Measurements from ENCODE around the gene DNASE1.
"Not testable (repeated sequence)": the region's sequence is repeated elsewhere in the genome, so short reads cannot be mapped to it uniquely, and the experiment has no call there.

The DNASE1 gene

DNA sequence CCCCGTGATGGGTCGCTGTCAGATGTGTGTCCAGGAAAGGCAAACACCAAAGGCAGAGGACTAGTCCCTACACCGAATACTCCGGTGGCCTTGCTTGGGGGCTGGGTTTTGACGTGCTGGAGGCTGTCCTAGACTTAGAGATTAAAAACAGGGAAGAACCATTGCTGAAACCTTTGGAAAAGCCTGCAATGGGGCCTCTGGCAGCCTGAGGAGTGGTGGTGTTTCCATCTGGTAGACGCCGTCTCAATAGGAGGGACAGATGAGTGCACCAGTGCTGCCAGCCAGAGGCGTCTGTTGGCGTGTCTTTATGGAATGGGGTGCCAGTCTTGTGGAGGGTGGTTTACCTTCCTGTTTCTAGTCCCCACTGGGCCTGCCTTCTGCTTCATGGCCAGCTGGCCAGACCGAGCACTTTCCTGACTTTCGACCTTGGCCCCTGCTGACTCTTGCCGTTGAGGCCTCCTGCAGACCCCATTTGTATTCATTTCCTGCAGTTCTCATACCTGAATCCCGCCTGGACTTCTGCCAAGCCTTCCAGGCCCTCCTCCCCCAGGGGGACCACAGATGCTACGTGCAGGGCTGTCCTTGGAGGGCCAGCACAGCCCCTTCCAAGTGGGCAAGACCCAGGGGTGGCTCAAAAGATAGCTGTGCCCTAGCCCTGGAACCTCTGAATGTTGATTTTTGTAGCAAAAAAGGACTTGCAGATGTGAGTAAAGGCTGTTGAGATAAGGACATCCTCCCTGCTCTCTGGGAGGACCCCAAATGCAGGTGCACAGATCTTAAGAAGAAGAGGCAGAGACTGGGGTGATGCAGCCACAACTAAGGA, 1.9 kb upstream of the DNASE1 start:
- Histone ChIP-seq H3K9me3 (ENCODE audit: control insufficient read depth in 1 of 2, low read length in 2 of 2) (no peaks in the 10 kb centered on the region), H3K9ac (ENCODE audit: low read depth in 1 of 2, low read length in 2 of 2) (no peak overlapping the region), H3K27me3 (ENCODE audit: control insufficient read depth in 1 of 2, insufficient read depth in 2 of 2, low read length in 2 of 2) (no peaks in the 10 kb centered on the region), H3K36me3 (ENCODE audit: control insufficient read depth in 1 of 2, insufficient read depth in 2 of 2, low read length in 2 of 2) (peaks cover 14 to 37% of the 10 kb centered on the region in 2 donors), H3K4me1 (ENCODE audit: control insufficient read depth in 1 of 2, insufficient read depth in 2 of 2, low read length in 2 of 2) (peaks cover 16 to 24% of the 10 kb centered on the region in 2 donors), H3K4me3 (ENCODE audit: low read depth in 1 of 2, low read length in 2 of 2) (no peak overlapping the region), H3K27ac (ENCODE audit: low read depth, low read length) (no peak overlapping the region)

DNA sequence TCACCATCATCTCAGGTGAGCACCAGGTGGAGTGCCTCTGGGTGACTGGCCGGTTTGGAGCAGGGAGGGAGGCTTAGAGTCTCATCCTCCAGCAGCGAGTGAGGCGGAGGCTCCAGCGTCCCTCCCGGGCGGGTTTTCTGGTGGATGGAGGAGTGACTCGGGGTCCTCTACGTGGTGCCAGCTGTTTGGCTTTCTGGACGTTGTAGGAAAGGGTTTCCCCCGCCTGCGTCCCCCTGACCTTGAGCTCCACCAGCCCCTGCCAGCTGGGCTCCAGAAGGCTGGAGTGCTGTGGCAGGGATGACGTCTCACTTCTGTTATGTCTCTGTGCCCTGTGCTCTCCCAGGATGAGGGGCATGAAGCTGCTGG, 522 bp downstream of the DNASE1 start:
- H3K4me3 ChIP-seq (ENCODE audit: low read depth in 1 of 2, low read length in 2 of 2): peak overlapping the region; percentile 75 to 78
- H3K27ac ChIP-seq (ENCODE audit: low read depth, low read length): peak overlapping the region; percentile 84
- H3K27me3 ChIP-seq (ENCODE audit: control insufficient read depth in 1 of 2, insufficient read depth in 2 of 2, low read length in 2 of 2): no peaks in the 10 kb centered on the region
- peak overlapping the region; percentile 90 to 91 for H3K9ac ChIP-seq (ENCODE audit: low read depth in 1 of 2, low read length in 2 of 2)
- no peaks in the 10 kb centered on the region for H3K9me3 ChIP-seq (ENCODE audit: control insufficient read depth in 1 of 2, low read length in 2 of 2)
- peaks cover 31 to 57% of the 10 kb centered on the region in 2 donors for H3K36me3 ChIP-seq (ENCODE audit: control insufficient read depth in 1 of 2, insufficient read depth in 2 of 2, low read length in 2 of 2)
- H3K4me1 ChIP-seq (ENCODE audit: control insufficient read depth in 1 of 2, insufficient read depth in 2 of 2, low read length in 2 of 2): peaks cover 17 to 28% of the 10 kb centered on the region in 2 donors

- Histone ChIP-seq H3K36me3 (ENCODE audit: control insufficient read depth in 1 of 2, insufficient read depth in 2 of 2, low read length in 2 of 2) (peaks cover 31 to 63% of the 10 kb centered on the region in 2 donors), H3K9ac (ENCODE audit: low read depth in 1 of 2, low read length in 2 of 2) (peak overlapping the region; percentile 90 to 91), H3K4me1 (ENCODE audit: control insufficient read depth in 1 of 2, insufficient read depth in 2 of 2, low read length in 2 of 2) (peaks cover 17 to 28% of the 10 kb centered on the region in 2 donors), H3K9me3 (ENCODE audit: control insufficient read depth in 1 of 2, low read length in 2 of 2) (no peaks in the 10 kb centered on the region), H3K4me3 (ENCODE audit: low read depth in 1 of 2, low read length in 2 of 2) (peak overlapping the region; percentile 75 to 78), H3K27me3 (ENCODE audit: control insufficient read depth in 1 of 2, insufficient read depth in 2 of 2, low read length in 2 of 2) (no peaks in the 10 kb centered on the region), H3K27ac (ENCODE audit: low read depth, low read length) (peak overlapping the region; percentile 84)
These were observed 1.1 kb downstream of the DNASE1 start for GRCh38 chr16:3655396-3656159.

DNA sequence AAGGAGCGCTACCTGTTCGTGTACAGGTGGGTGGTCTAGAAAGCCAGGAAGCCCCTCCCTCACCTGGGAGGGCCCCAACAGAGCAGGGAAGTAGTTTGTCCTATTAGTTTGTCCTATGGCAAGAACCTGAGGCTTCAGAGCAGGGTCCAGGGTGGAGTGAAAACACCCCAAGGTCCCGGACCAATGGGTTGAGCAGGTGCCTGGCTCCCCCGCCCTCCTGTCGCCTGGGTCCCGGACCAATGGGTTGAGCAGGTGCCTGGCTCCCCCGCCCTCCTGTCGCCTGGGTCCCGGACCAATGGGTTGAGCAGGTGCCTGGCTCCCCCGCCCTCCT, 1.6 kb downstream of the DNASE1 start:
- H3K9me3 ChIP-seq (ENCODE audit: control insufficient read depth in 1 of 2, low read length in 2 of 2); H3K27me3 ChIP-seq (ENCODE audit: control insufficient read depth in 1 of 2, insufficient read depth in 2 of 2, low read length in 2 of 2): not testable (repeated sequence)
- Histone ChIP-seq H3K4me1 (ENCODE audit: control insufficient read depth in 1 of 2, insufficient read depth in 2 of 2, low read length in 2 of 2) (peaks cover 17 to 28% of the 10 kb centered on the region in 2 donors), H3K27ac (ENCODE audit: low read depth, low read length) (peak overlapping the region; percentile 84), H3K4me3 (ENCODE audit: low read depth in 1 of 2, low read length in 2 of 2) (peak overlapping the region; percentile 75 to 78), H3K9ac (ENCODE audit: low read depth in 1 of 2, low read length in 2 of 2) (peak overlapping the region; percentile 90 to 91), H3K36me3 (ENCODE audit: control insufficient read depth in 1 of 2, insufficient read depth in 2 of 2, low read length in 2 of 2) (peaks cover 31 to 66% of the 10 kb centered on the region in 2 donors)

- Histone ChIP-seq H3K4me3 (ENCODE audit: low read depth in 1 of 2, low read length in 2 of 2) (peak overlapping the region; percentile 53 to 61), H3K27me3 (ENCODE audit: control insufficient read depth in 1 of 2, insufficient read depth in 2 of 2, low read length in 2 of 2) (no peaks in the 10 kb centered on the region), H3K9ac (ENCODE audit: low read depth in 1 of 2, low read length in 2 of 2) (peak overlapping the region; percentile 36 to 38), H3K36me3 (ENCODE audit: control insufficient read depth in 1 of 2, insufficient read depth in 2 of 2, low read length in 2 of 2) (peaks cover 34 to 66% of the 10 kb centered on the region in 2 donors), H3K27ac (ENCODE audit: low read depth, low read length) (peak overlapping the region; percentile 62), H3K9me3 (ENCODE audit: control insufficient read depth in 1 of 2, low read length in 2 of 2) (no peaks in the 10 kb centered on the region), H3K4me1 (ENCODE audit: control insufficient read depth in 1 of 2, insufficient read depth in 2 of 2, low read length in 2 of 2) (peaks cover 17 to 28% of the 10 kb centered on the region in 2 donors)
These were observed 2.3 kb downstream of the DNASE1 start for GRCh38 chr16:3656491-3657468.

GRCh38 chr16:3659251-3659650, 4.8 kb downstream of the DNASE1 start:
- Histone ChIP-seq H3K9ac (ENCODE audit: low read depth in 1 of 2, low read length in 2 of 2) (no peak overlapping the region), H3K4me1 (ENCODE audit: control insufficient read depth in 1 of 2, insufficient read depth in 2 of 2, low read length in 2 of 2) (peaks cover 12 to 22% of the 10 kb centered on the region in 2 donors), H3K9me3 (ENCODE audit: control insufficient read depth in 1 of 2, low read length in 2 of 2) (no peaks in the 10 kb centered on the region), H3K27ac (ENCODE audit: low read depth, low read length) (no peak overlapping the region), H3K4me3 (ENCODE audit: low read depth in 1 of 2, low read length in 2 of 2) (no peak overlapping the region), H3K36me3 (ENCODE audit: control insufficient read depth in 1 of 2, insufficient read depth in 2 of 2, low read length in 2 of 2) (peaks cover 39 to 79% of the 10 kb centered on the region in 2 donors), H3K27me3 (ENCODE audit: control insufficient read depth in 1 of 2, insufficient read depth in 2 of 2, low read length in 2 of 2) (no peaks in the 10 kb centered on the region)

- no peaks in the 10 kb centered on the region for H3K27me3 ChIP-seq (ENCODE audit: control insufficient read depth in 1 of 2, insufficient read depth in 2 of 2, low read length in 2 of 2)
- H3K36me3 ChIP-seq (ENCODE audit: control insufficient read depth in 1 of 2, insufficient read depth in 2 of 2, low read length in 2 of 2): peaks cover 48 to 90% of the 10 kb centered on the region in 2 donors
- no peak overlapping the region for H3K27ac ChIP-seq (ENCODE audit: low read depth, low read length)
- no peak overlapping the region for H3K9ac ChIP-seq (ENCODE audit: low read depth in 1 of 2, low read length in 2 of 2)
- H3K4me1 ChIP-seq (ENCODE audit: control insufficient read depth in 1 of 2, insufficient read depth in 2 of 2, low read length in 2 of 2): peaks cover 11 to 15% of the 10 kb centered on the region in 2 donors
- H3K9me3 ChIP-seq (ENCODE audit: control insufficient read depth in 1 of 2, low read length in 2 of 2): no peaks in the 10 kb centered on the region
- H3K4me3 ChIP-seq (ENCODE audit: low read depth in 1 of 2, low read length in 2 of 2): no peak overlapping the region
These were observed 6.8 kb downstream of the DNASE1 start for GRCh38 chr16:3661311-3661710.

- no peaks in the 10 kb centered on the region for H3K9me3 ChIP-seq (ENCODE audit: control insufficient read depth in 1 of 2, low read length in 2 of 2)
- H3K27ac ChIP-seq (ENCODE audit: low read depth, low read length): no peak overlapping the region
- H3K4me3 ChIP-seq (ENCODE audit: low read depth in 1 of 2, low read length in 2 of 2): no peak overlapping the region
- H3K27me3 ChIP-seq (ENCODE audit: control insufficient read depth in 1 of 2, insufficient read depth in 2 of 2, low read length in 2 of 2): no peaks in the 10 kb centered on the region
- peaks cover 44 to 85% of the 10 kb centered on the region in 2 donors for H3K36me3 ChIP-seq (ENCODE audit: control insufficient read depth in 1 of 2, insufficient read depth in 2 of 2, low read length in 2 of 2)
- no peak overlapping the region for H3K9ac ChIP-seq (ENCODE audit: low read depth in 1 of 2, low read length in 2 of 2)
- peaks cover 7 to 10% of the 10 kb centered on the region in 2 donors for H3K4me1 ChIP-seq (ENCODE audit: control insufficient read depth in 1 of 2, insufficient read depth in 2 of 2, low read length in 2 of 2)
These were observed 7.4 kb downstream of the DNASE1 start for GRCh38 chr16:3661922-3662321.

DNA sequence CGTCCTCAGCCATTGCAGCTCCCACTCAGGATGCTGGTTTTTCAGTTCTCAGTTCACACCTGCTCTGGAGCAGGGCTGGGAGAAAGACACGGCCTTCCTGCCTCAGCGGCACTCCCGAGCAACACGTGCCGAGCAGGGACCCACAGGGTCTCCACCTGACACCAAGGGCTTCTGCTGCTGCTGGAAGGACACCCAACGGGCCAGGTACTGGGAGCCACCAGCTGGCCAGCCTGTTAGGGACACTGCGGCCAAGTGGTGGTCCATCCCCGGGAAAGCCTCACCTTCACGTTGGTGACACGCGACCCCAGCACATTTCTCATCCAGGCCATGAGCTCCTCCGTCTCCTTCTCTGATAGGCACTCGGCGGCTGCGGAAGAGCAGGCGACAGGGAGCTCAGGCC, 8.1 kb downstream of the DNASE1 start:
- Histone ChIP-seq H3K9me3 (ENCODE audit: control insufficient read depth in 1 of 2, low read length in 2 of 2) (no peaks in the 10 kb centered on the region), H3K27me3 (ENCODE audit: control insufficient read depth in 1 of 2, insufficient read depth in 2 of 2, low read length in 2 of 2) (no peaks in the 10 kb centered on the region), H3K36me3 (ENCODE audit: control insufficient read depth in 1 of 2, insufficient read depth in 2 of 2, low read length in 2 of 2) (peaks cover 41 to 81% of the 10 kb centered on the region in 2 donors), H3K27ac (ENCODE audit: low read depth, low read length) (no peak overlapping the region), H3K9ac (ENCODE audit: low read depth in 1 of 2, low read length in 2 of 2) (no peak overlapping the region), H3K4me1 (ENCODE audit: control insufficient read depth in 1 of 2, insufficient read depth in 2 of 2, low read length in 2 of 2) (peaks cover under 1 to 4% of the 10 kb centered on the region in 2 donors), H3K4me3 (ENCODE audit: low read depth in 1 of 2, low read length in 2 of 2) (no peak overlapping the region)

All from duodenal mucosa (tissue), 2 donors.